ENCODE data around the gene RABL6.

DNA sequence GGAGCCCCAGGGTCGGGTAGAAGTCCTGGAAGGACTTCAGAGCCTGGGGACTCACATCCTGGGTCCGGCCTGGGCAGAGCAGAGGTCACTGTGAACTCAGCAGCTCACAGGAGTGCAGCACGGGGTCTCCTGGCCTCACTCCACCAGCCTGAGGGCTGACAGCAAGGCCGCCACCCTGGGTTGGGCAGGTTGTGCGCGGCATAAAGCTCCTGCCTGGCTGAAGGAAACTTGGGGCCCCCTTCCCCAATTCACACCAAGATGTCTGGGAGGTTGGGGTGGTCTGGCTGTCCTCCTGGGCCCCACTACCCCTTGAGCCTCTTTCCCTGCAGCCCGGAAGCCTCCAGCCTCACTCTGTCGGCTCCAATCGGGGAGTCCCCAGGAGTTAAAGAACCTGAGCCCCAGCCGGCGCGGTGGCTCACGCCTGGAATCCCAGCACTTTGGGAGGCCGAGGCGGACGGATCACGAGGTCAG lies 45.5 kb upstream of the RABL6 start:
- TF ChIP-seq, protein P1, sequence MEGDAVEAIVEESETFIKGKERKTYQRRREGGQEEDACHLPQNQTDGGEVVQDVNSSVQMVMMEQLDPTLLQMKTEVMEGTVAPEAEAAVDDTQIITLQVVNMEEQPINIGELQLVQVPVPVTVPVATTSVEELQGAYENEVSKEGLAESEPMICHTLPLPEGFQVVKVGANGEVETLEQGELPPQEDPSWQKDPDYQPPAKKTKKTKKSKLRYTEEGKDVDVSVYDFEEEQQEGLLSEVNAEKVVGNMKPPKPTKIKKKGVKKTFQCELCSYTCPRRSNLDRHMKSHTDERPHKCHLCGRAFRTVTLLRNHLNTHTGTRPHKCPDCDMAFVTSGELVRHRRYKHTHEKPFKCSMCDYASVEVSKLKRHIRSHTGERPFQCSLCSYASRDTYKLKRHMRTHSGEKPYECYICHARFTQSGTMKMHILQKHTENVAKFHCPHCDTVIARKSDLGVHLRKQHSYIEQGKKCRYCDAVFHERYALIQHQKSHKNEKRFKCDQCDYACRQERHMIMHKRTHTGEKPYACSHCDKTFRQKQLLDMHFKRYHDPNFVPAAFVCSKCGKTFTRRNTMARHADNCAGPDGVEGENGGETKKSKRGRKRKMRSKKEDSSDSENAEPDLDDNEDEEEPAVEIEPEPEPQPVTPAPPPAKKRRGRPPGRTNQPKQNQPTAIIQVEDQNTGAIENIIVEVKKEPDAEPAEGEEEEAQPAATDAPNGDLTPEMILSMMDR (conservative IDR thresholded peaks at IDR 0.05; ENCODE audit: low read length) = no peak
- no peak for TF ChIP-seq EZH2phosphoT487 (IDR thresholded peaks at IDR 0.05; ENCODE audit: borderline replicate concordance, low read depth, low read length)
